Epidermal melanocyte (primary cell): ENCODE results near the gene CGREF1.
"Not testable (repeated sequence)": the region's sequence is repeated elsewhere in the genome, so short reads cannot be mapped to it uniquely, and the experiment has no call there.

Experiments used
- DNase-seq: peaks from one replicate; pipeline ENCODE4 v3.0.0; 2011; ENCODE audit warnings: low spot score; ENCODE audit not compliant: insufficient read length

CGREF1 gene

GRCh38 chr2:27111392-27112078 lies 7.4 kb downstream of the CGREF1 start:
- DNase-seq, result not testable (repeated sequence)

GRCh38 chr2:27110603-27111352 lies 8.2 kb downstream of the CGREF1 start:
- not testable (repeated sequence) for DNase-seq

GRCh38 chr2:27109083-27109482 lies 9.8 kb downstream of the CGREF1 start:
- no peak for DNase-seq

- no peak for DNase-seq
These were observed 10.7 kb downstream of the CGREF1 start for GRCh38 chr2:27108221-27108620.

GRCh38 chr2:27105981-27106380 lies 12.9 kb downstream of the CGREF1 start:
- no peak for DNase-seq

GRCh38 chr2:27102329-27102728 lies 16.6 kb downstream of the CGREF1 start:
- no peak for DNase-seq

- no peak for DNase-seq
These were observed 18.9 kb downstream of the CGREF1 start for GRCh38 chr2:27100036-27100435.

- no peak for DNase-seq
These were observed 19.5 kb downstream of the CGREF1 start for GRCh38 chr2:27099334-27099955.

GRCh38 chr2:27097341-27097740 lies 21.6 kb downstream of the CGREF1 start:
- DNase-seq, result no peak

- no peak for DNase-seq
These were observed 22.1 kb downstream of the CGREF1 start for GRCh38 chr2:27096748-27097297.

GRCh38 chr2:27095745-27096651 lies 22.9 kb downstream of the CGREF1 start:
- DNase-seq, result peak; percentile 84

- no peak for DNase-seq
These were observed 23.5 kb downstream of the CGREF1 start for GRCh38 chr2:27095427-27095744.

- no peak for DNase-seq
These were observed 24.5 kb downstream of the CGREF1 start for GRCh38 chr2:27094353-27094984.

- no peak for DNase-seq
These were observed 25.2 kb downstream of the CGREF1 start for GRCh38 chr2:27093430-27094352.

GRCh38 chr2:27092696-27093429 lies 26.1 kb downstream of the CGREF1 start:
- no peak for DNase-seq

GRCh38 chr2:27091746-27092695 lies 26.9 kb downstream of the CGREF1 start:
- no peak for DNase-seq

- DNase-seq, result no peak
These were observed 29.6 kb downstream of the CGREF1 start for GRCh38 chr2:27089111-27089954.
